HepG2 (cell line): ENCODE results near the gene RPS6KA5. TPM values are rescaled to one million over a fixed set of nuclear protein-coding genes. Genes with fewer than 3 reads are reported as not detected.

Experiments
- CBX5 ChIP-seq: sonication (generic); formaldehyde crosslinking; IDR thresholded peaks from 2 replicates; pipeline ENCODE4 v1.4.0; 2020; ENCODE audit warnings: missing genetic modification reagents, borderline replicate concordance
- ETS1 ChIP-seq: sonication (generic); formaldehyde crosslinking; IDR thresholded peaks from 2 replicates; pipeline ENCODE4 v1.4.0; 2020; ENCODE audit warnings: missing genetic modification reagents
- GATA4 ChIP-seq: sonication (generic); IDR thresholded peaks from 2 replicates; pipeline ENCODE4 v1.6.1; 2016; ENCODE audit warnings: antibody characterized with exemption, low read depth, borderline replicate concordance
- GRHL1 ChIP-seq: sonication (generic); formaldehyde crosslinking; conservative IDR thresholded peaks from 2 replicates; pipeline ENCODE4 v1.8.0; 2022; ENCODE audit warnings: missing genetic modification reagents
- HOXA9 ChIP-seq: sonication (generic); formaldehyde crosslinking; IDR thresholded peaks from 2 replicates; pipeline ENCODE4 v1.8.1; 2022; ENCODE audit warnings: missing genetic modification reagents, mild to moderate bottlenecking, moderate library complexity, borderline replicate concordance
- MAX ChIP-seq: IDR thresholded peaks from 2 replicates; pipeline ENCODE4 v1.6.1; 2012; ENCODE audit warnings: inconsistent platforms
- MED13 ChIP-seq: sonication (generic); formaldehyde crosslinking; IDR thresholded peaks from 2 replicates; pipeline ENCODE4 v1.5.0; 2020; ENCODE audit warnings: missing genetic modification reagents
- MTF1 ChIP-seq: sonication (generic); formaldehyde crosslinking; IDR thresholded peaks from 2 replicates; pipeline ENCODE4 v1.5.0; 2020; ENCODE audit warnings: missing genetic modification reagents
- MYNN ChIP-seq: sonication (generic); formaldehyde crosslinking; IDR thresholded peaks from 2 replicates; pipeline ENCODE4 v1.4.0; 2020; ENCODE audit warnings: mild to moderate bottlenecking, low read depth, missing genetic modification reagents
- NFKB2 ChIP-seq: sonication (generic); formaldehyde crosslinking; IDR thresholded peaks from 2 replicates; pipeline ENCODE4 v1.4.0; 2020; ENCODE audit warnings: missing genetic modification reagents, borderline replicate concordance
- NKX3-1 ChIP-seq: sonication (generic); formaldehyde crosslinking; IDR thresholded peaks from 2 replicates; pipeline ENCODE4 v1.5.0; 2020; ENCODE audit warnings: missing genetic modification reagents
- PLSCR1 ChIP-seq: sonication (generic); formaldehyde crosslinking; IDR thresholded peaks from 2 replicates; pipeline ENCODE4 v1.5.0; 2020; ENCODE audit warnings: missing genetic modification reagents, mild to moderate bottlenecking, borderline replicate concordance
- POLR2AphosphoS5 ChIP-seq: IDR thresholded peaks from 2 replicates; pipeline ENCODE4 v1.6.1; 2012; ENCODE audit warnings: low read depth, low read length
- RXRB ChIP-seq: IDR thresholded peaks from 2 replicates; pipeline ENCODE4 v1.6.1; 2016; ENCODE audit warnings: borderline replicate concordance, missing genetic modification reagents, missing compliant biosample characterization
- SIN3A ChIP-seq: IDR thresholded peaks from 2 replicates; pipeline ENCODE4 v1.6.1; 2011; ENCODE audit warnings: low read depth, mild to moderate bottlenecking, control low read depth, low read length, borderline replicate concordance
- SOX6 ChIP-seq, 2 experiments: fragments of 450-650 bp in 1 of 2; sonication (generic) in 1 of 2; formaldehyde crosslinking in 1 of 2; IDR thresholded peaks; 2 replicates each; pipeline versions ENCODE4 v1.4.0 to v1.6.1; 2017 to 2020; ENCODE audit warnings: antibody characterized with exemption in 1 of 2, mild to moderate bottlenecking in 1 of 2, missing genetic modification reagents in 1 of 2
- TCF12 ChIP-seq, 2 experiments: fragments of 450-650 bp in 1 of 2; sonication (generic) in 1 of 2; formaldehyde crosslinking in 1 of 2; IDR thresholded peaks; 2 replicates each; pipeline versions ENCODE4 v1.6.1 to v1.8.0; 2017 to 2022; ENCODE audit warnings: antibody characterized with exemption in 1 of 2, mild to moderate bottlenecking in 1 of 2, missing genetic modification reagents in 1 of 2, moderate library complexity in 1 of 2
- ZNF124 ChIP-seq: sonication (generic); formaldehyde crosslinking; IDR thresholded peaks from 2 replicates; pipeline ENCODE4 v1.4.0; 2020; ENCODE audit warnings: missing genetic modification reagents
- ZNF740 ChIP-seq: sonication (generic); formaldehyde crosslinking; IDR thresholded peaks from 2 replicates; pipeline ENCODE4 v1.4.0; 2020; ENCODE audit warnings: missing genetic modification reagents
- ZNF747 ChIP-seq: sonication (generic); formaldehyde crosslinking; IDR thresholded peaks from 2 replicates; pipeline ENCODE4 v1.8.1; 2023; ENCODE audit warnings: missing genetic modification reagents, mild to moderate bottlenecking, borderline replicate concordance
- ZNF792 ChIP-seq: IDR thresholded peaks from 2 replicates; pipeline ENCODE4 v1.6.1; 2016
- polyA plus RNA-seq, 8 experiments: library from polyadenylated mRNA; depleted of rRNA in 3 of 8; stranded (reverse) in 7 of 8; unstranded in 1 of 8; fragments of >200 nt; fragmentation: Illumina TruSeq in 4 of 8; extraction: Trizol in 4 of 8; gene quantifications; 2 replicates each; pipeline versions ENCODE4 v1.2.1 to v1.2.3, GENCODE V29; 2011 to 2016; ENCODE audit warnings: low read depth in 4 of 8, missing spikeins in 1 of 8, mixed read lengths in 1 of 8; ENCODE audit not compliant: insufficient read depth in 1 of 8
- total RNA-seq, 5 experiments: library from RNA; depleted of rRNA; stranded (reverse); fragments of >200 nt; fragmentation: Illumina TruSeq; extraction: Trizol; gene quantifications; 2 replicates each; pipeline ENCODE4 v1.2.3, GENCODE V29; 2016; ENCODE audit warnings: low read depth in 1 of 5
- TF ChIP-seq, protein P1 (sequence below): sonication (generic); formaldehyde crosslinking; IDR thresholded peaks from 2 replicates; pipeline ENCODE4 v1.5.1; 2020; ENCODE audit warnings: missing genetic modification reagents, mild to moderate bottlenecking, borderline replicate concordance

Gene RPS6KA5
- total and polyA plus RNA-seq, 2 of the 13 experiments (the other 11 are each of a cell fraction or from before 2014, with no cell fraction given) = 0.50 to 0.58 TPM

- TF ChIP-seq PLSCR1 (CRISPR knock-in tag) (no peak), HOXA9 (no peak), NKX3-1 (CRISPR knock-in tag) (no peak), ETS1 (0 out of 2 replicates have a peak, but pooled peaks have one; percentile 29), GRHL1 (no peak), MAX (peak; percentile 93), GATA4 (no peak), ZNF124 (CRISPR knock-in tag) (no peak), TCF12 (IDR thresholded peaks at IDR 0.05) (no peak), TCF12 (CRISPR knock-in tag; IDR thresholded peaks at IDR 0.05) (no peak), MTF1 (CRISPR knock-in tag) (no peak), RXRB (CRISPR knock-in tag) (0 out of 2 replicates have a peak, but pooled peaks have one; percentile 0), MED13 (0 out of 2 replicates have a peak, but pooled peaks have one; percentile 49), SIN3A (peak; percentile 83), NFKB2 (CRISPR knock-in tag) (0 out of 2 replicates have a peak, but pooled peaks have one; percentile 36), ZNF747 (no peak), ZNF740 (CRISPR knock-in tag) (no peak), POLR2AphosphoS5 (peak; percentile 48; the same call in 1 of the 2 replicates), CBX5 (peak; percentile 13; the same call in 1 of the 2 replicates), MYNN (CRISPR knock-in tag) (no peak), ZNF792 (CRISPR knock-in tag) (no peak), SOX6 (IDR thresholded peaks at IDR 0.05) (no peak), SOX6 (CRISPR knock-in tag; IDR thresholded peaks at IDR 0.05) (0 out of 2 replicates have a peak, but pooled peaks have one; percentile 5)
- TF ChIP-seq, protein P1, sequence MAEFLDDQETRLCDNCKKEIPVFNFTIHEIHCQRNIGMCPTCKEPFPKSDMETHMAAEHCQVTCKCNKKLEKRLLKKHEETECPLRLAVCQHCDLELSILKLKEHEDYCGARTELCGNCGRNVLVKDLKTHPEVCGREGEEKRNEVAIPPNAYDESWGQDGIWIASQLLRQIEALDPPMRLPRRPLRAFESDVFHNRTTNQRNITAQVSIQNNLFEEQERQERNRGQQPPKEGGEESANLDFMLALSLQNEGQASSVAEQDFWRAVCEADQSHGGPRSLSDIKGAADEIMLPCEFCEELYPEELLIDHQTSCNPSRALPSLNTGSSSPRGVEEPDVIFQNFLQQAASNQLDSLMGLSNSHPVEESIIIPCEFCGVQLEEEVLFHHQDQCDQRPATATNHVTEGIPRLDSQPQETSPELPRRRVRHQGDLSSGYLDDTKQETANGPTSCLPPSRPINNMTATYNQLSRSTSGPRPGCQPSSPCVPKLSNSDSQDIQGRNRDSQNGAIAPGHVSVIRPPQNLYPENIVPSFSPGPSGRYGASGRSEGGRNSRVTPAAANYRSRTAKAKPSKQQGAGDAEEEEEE = no peak
These were observed 831 bp upstream of the RPS6KA5 start (continued) for GRCh38 chr14:91061056-91061887.
